Measurements from ENCODE around the gene TRIOBP. TPM values are rescaled to one million over a fixed set of nuclear protein-coding genes. Genes with fewer than 3 reads are reported as not detected.
A peak's percentile ranks its signal among the peaks of the same experiment; 100 is the strongest.

The TRIOBP gene
- total and polyA plus RNA-seq, 2 donors from 2014 or later: 32.1 to 125 TPM

- H3K27ac ChIP-seq (ENCODE audit: low read depth in 2 of 2, low read length in 2 of 2): no peak overlapping the region
Observed at GRCh38 chr22:37672920-37673455, 23.9 kb upstream of the TRIOBP start.

DNA sequence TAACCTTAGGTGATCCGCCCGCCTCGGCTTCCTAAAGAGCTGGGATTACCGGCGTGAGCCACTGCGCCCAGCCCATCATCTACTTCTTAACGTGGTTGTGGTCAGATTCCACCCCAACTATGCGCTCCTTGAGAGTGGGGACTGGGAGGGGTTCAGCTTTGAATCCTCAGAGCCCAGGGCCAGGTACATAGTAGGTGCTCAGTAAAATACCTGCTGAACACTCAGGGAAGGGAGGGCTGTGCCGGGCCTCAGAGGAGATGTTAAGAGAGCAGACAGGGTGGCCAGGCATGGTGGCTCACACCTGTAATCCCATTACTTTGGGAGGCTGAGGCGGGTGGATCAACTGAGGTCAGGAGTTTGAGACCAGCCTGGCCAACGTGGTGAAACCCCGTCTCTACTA lies 22.6 kb upstream of the TRIOBP start:
- no peak for FAIRE-seq
- no peak for TF ChIP-seq CTCF (IDR thresholded peaks at IDR 0.05; ENCODE audit: borderline replicate concordance, extremely low read depth, insufficient read depth)
- DNase-seq: no peak
- no peaks in the 10 kb centered on the region for H3K9me3 ChIP-seq (ENCODE audit: control insufficient read depth in 2 of 3, insufficient read depth in 1 of 3, low read length in 3 of 3)
- H3K9ac ChIP-seq (ENCODE audit: low read length in 3 of 3): no peak overlapping the region
- no peak overlapping the region for H3K4me3 ChIP-seq (ENCODE audit: low read length in 3 of 3)
- intact Hi-C loops (cut with DNase I): no loop called here
- H3K27ac ChIP-seq (ENCODE audit: low read depth in 2 of 2, low read length in 2 of 2): no peak overlapping the region
- H3K4me1 ChIP-seq (ENCODE audit: control insufficient read depth in 2 of 3, insufficient read depth in 2 of 3, low read depth in 1 of 3, low read length in 3 of 3): peaks cover 0 to 10% (median 0%) of the 10 kb centered on the region in 3 donors
- H3K36me3 ChIP-seq (ENCODE audit: control insufficient read depth in 2 of 3, insufficient read depth in 3 of 3, low read length in 3 of 3): no peaks in the 10 kb centered on the region
- H3K27me3 ChIP-seq (ENCODE audit: control insufficient read depth, insufficient read depth, low read length): no peaks in the 10 kb centered on the region

More at GRCh38 chr22:37672920-37673455, 23.9 kb upstream of the TRIOBP start:
- Histone ChIP-seq H3K9me3 (ENCODE audit: control insufficient read depth in 2 of 3, insufficient read depth in 1 of 3, low read length in 3 of 3) (no peaks in the 10 kb centered on the region), H3K36me3 (ENCODE audit: control insufficient read depth in 2 of 3, insufficient read depth in 3 of 3, low read length in 3 of 3) (no peaks in the 10 kb centered on the region), H3K27me3 (ENCODE audit: control insufficient read depth, insufficient read depth, low read length) (no peaks in the 10 kb centered on the region), H3K4me1 (ENCODE audit: control insufficient read depth in 2 of 3, insufficient read depth in 2 of 3, low read depth in 1 of 3, low read length in 3 of 3) (peaks cover 0 to 10% (median 0%) of the 10 kb centered on the region in 3 donors), H3K9ac (ENCODE audit: low read length in 3 of 3) (no peak overlapping the region), H3K4me3 (ENCODE audit: low read length in 3 of 3) (no peak overlapping the region)
- TF ChIP-seq CTCF (IDR thresholded peaks at IDR 0.05; ENCODE audit: borderline replicate concordance, extremely low read depth, insufficient read depth): no peak
- intact Hi-C loops (cut with DNase I): no loop called here
- DNase-seq (no peak), FAIRE-seq (no peak)

DNA sequence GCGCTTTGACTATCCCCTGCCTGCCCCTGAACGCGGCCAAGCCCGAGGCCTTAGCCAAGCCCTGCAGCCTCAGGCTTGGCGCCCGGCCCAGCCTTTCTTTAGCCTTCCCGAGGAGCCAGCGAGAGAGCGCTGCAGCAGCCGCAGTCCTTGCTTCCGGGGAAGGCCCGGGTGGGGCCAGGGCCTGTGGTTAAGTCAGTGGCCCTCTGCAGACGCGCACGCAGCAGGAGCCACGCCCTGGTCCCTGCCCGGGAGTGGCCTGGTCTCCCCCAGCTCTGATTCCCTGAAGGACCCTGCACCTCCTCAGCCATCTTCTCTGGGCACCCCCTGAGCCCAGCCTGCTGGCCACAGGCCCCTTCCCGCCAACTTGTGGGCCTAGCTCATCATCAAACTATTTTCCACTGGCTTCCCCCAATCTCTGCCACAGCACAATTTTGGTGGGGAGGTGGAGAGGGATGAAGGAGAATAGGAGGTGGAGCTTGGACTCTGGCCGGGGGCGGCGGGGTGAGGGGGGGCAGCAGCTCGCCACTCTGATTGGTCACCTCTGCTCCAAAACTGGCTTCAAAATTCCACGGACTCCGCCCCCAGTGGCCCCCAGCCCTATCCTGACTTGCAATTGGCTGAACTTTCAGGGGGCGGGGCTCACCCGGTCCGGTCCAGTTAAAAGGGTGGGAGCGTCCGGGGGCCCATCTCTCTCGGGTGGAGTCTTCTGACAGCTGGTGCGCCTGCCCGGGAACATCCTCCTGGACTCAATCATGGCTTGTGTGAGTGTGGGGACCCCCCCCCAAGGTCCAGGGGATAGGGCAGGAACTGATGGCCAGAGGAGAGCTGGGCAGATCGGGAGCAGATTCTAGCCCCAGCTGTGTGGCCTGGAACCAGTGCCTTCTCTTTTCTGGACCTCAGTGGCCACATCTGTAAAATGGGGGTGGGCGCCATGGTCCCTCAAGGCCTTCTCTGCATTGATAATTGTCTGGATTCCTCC lies 21.6 kb upstream of the TRIOBP start, which contains the start of gene LGALS1:
Gene LGALS1, plus strand, starts transcription at position 686 of the 979 bp plus-strand sequence. Its CDS starts 67 bp downstream, at position 753.
- no peak for TF ChIP-seq CTCF (IDR thresholded peaks at IDR 0.05; ENCODE audit: borderline replicate concordance, extremely low read depth, insufficient read depth)
- no peaks in the 10 kb centered on the region for H3K36me3 ChIP-seq (ENCODE audit: control insufficient read depth in 2 of 3, insufficient read depth in 3 of 3, low read length in 3 of 3)
- intact Hi-C loops (cut with DNase I): no loop called here
- FAIRE-seq: no peak
- H3K9ac ChIP-seq (ENCODE audit: low read length in 3 of 3): peak within 1 kb of the TSS; percentile 47 to 84 (median 51)
- peak; percentile 77 to 99 (median 90) for DNase-seq
- peak within 1 kb of the TSS; percentile 28 to 75 (median 64) for H3K4me3 ChIP-seq (ENCODE audit: low read length in 3 of 3)
- peak within 1 kb of the TSS; percentile 93 to 97 for H3K27ac ChIP-seq (ENCODE audit: low read depth in 2 of 2, low read length in 2 of 2)
- H3K27me3 ChIP-seq (ENCODE audit: control insufficient read depth, insufficient read depth, low read length): no peaks in the 10 kb centered on the region
- H3K9me3 ChIP-seq (ENCODE audit: control insufficient read depth in 2 of 3, insufficient read depth in 1 of 3, low read length in 3 of 3): no peaks in the 10 kb centered on the region
- peaks cover 0 to 10% (median 0%) of the 10 kb centered on the region in 3 donors for H3K4me1 ChIP-seq (ENCODE audit: control insufficient read depth in 2 of 3, insufficient read depth in 2 of 3, low read depth in 1 of 3, low read length in 3 of 3)

Data from kidney (tissue), 14 donors.